ENCODE data around the gene SKI.

SKI gene

DNA sequence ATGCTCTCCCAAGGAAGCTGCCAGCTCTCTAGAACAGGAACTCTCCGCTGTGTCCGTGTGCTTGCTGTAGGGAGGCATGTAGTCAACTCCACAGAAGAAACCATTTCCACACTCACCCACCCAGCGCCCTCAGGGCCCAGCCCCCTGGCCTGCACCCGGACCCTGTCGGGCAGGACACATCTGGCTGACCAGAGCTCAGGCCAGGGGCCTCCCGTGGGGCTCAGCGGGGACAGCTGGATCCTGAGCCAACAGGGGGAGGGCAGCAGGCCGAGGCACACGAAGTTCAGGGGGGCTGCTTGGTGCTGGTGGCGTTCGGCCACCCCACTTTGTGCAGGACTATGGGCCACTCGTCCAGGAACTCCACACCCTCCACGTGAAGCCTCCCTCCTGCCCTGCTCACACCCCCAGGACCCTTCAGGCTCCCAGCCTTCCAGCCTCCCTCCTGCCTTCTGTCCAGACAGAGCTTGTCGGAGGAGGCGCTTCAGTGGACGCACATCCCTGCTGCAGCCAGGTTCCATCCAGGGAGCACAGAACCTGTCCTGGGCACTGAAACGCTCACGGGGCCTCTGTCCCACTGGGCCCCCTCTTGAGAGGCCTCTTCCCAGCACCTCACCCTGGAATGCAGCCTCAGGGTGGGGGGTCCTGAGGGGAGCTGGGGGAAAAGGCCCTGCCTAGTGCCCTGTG is 18.6 kb upstream of the SKI start:
- H4K91ac ChIP-seq (ENCODE audit: low read depth, low read length, poor library complexity): no peak overlapping the region
- no peak for DNase-seq (ENCODE audit: low spot score)
- H3K4me1 ChIP-seq (ENCODE audit: control insufficient read depth in 2 of 2, insufficient read depth in 1 of 2, low read depth in 1 of 2, low read length in 2 of 2): peaks cover 36 to 51% of the 10 kb centered on the region in 2 donors
- H3K4ac ChIP-seq (ENCODE audit: low read length): no peak overlapping the region
- peak overlapping the region; percentile 100 for H2AK5ac ChIP-seq (ENCODE audit: low read depth, low read length)
- H3K27ac ChIP-seq (replicated peaks; ENCODE audit: low read length): peak overlapping the region; percentile 27
- H3K27me3 ChIP-seq (ENCODE audit: control insufficient read depth in 3 of 3, insufficient read depth in 3 of 3, low read depth in 1 of 3, low read length in 3 of 3): peaks cover 0 to 10% (median 0%) of the 10 kb centered on the region in 3 experiments
- no peaks in the 10 kb centered on the region for H3K36me3 ChIP-seq (replicated peaks in 1 of 2; ENCODE audit: control insufficient read depth in 2 of 2, insufficient read depth in 2 of 2, low read length in 2 of 2)
- peak overlapping the region; percentile 90 for H2BK15ac ChIP-seq (ENCODE audit: low read length)
- no peaks in the 10 kb centered on the region for H3K9me3 ChIP-seq (replicated peaks in 1 of 2; ENCODE audit: control insufficient read depth in 2 of 2, insufficient read depth in 1 of 2, low read depth in 1 of 2, low read length in 2 of 2)
- H3K23ac ChIP-seq (ENCODE audit: low read depth, low read length, poor library complexity): peak overlapping the region; percentile 20
- H2BK5ac ChIP-seq (ENCODE audit: low read length): peak overlapping the region; percentile 78
- peak overlapping the region; percentile 81 for H2BK120ac ChIP-seq (ENCODE audit: low read depth, low read length)
- WGBS, 2 donors (ENCODE audit: extremely low coverage in 2 of 2, insufficient read length in 2 of 2, insufficient replicate concordance in 1 of 2): no CpG with 5 or more reads among the region's 18 CpGs
- H3K79me1 ChIP-seq (ENCODE audit: low read depth, low read length): no peaks in the 10 kb centered on the region
- no peak overlapping the region for H3K4me2 ChIP-seq (ENCODE audit: insufficient read depth, low read length, poor library complexity, severe bottlenecking)
- no peak overlapping the region for H3K4me3 ChIP-seq (ENCODE audit: low read length in 2 of 2)
- peak overlapping the region; percentile 3 for H2AFZ ChIP-seq (ENCODE audit: low read length)
- no peak overlapping the region for H4K8ac ChIP-seq (ENCODE audit: low read depth, low read length)
- H3K9ac ChIP-seq (ENCODE audit: low read depth, low read length, poor library complexity): no peak overlapping the region
- H3K14ac ChIP-seq (ENCODE audit: low read length): no peak overlapping the region
- peak overlapping the region; percentile 92 for H3K18ac ChIP-seq (ENCODE audit: low read length)
- H2BK12ac ChIP-seq (ENCODE audit: low read length): peak overlapping the region; percentile 89

- no peak for DNase-seq (ENCODE audit: low spot score)
- no peaks in the 10 kb centered on the region for H3K79me1 ChIP-seq (ENCODE audit: low read depth, low read length)
- H2BK15ac ChIP-seq (ENCODE audit: low read length): peak overlapping the region; percentile 90
- no peak overlapping the region for H3K4me3 ChIP-seq (ENCODE audit: low read length in 2 of 2)
- H2BK120ac ChIP-seq (ENCODE audit: low read depth, low read length): peak overlapping the region; percentile 81
- H3K9ac ChIP-seq (ENCODE audit: low read depth, low read length, poor library complexity): no peak overlapping the region
- no peak overlapping the region for H4K8ac ChIP-seq (ENCODE audit: low read depth, low read length)
- H3K27ac ChIP-seq (replicated peaks; ENCODE audit: low read length): no peak overlapping the region
- H3K36me3 ChIP-seq (replicated peaks in 1 of 2; ENCODE audit: control insufficient read depth in 2 of 2, insufficient read depth in 2 of 2, low read length in 2 of 2): no peaks in the 10 kb centered on the region
- H4K91ac ChIP-seq (ENCODE audit: low read depth, low read length, poor library complexity): no peak overlapping the region
- H2BK12ac ChIP-seq (ENCODE audit: low read length): peak overlapping the region; percentile 84
- H3K18ac ChIP-seq (ENCODE audit: low read length): peak overlapping the region; percentile 92
- peaks cover 36 to 55% of the 10 kb centered on the region in 2 donors for H3K4me1 ChIP-seq (ENCODE audit: control insufficient read depth in 2 of 2, insufficient read depth in 1 of 2, low read depth in 1 of 2, low read length in 2 of 2)
- no peak overlapping the region for H3K4ac ChIP-seq (ENCODE audit: low read length)
- H3K27me3 ChIP-seq (ENCODE audit: control insufficient read depth in 3 of 3, insufficient read depth in 3 of 3, low read depth in 1 of 3, low read length in 3 of 3): peaks cover 0 to 10% (median 0%) of the 10 kb centered on the region in 3 experiments
- H2AK5ac ChIP-seq (ENCODE audit: low read depth, low read length): peak overlapping the region; percentile 100
- peak overlapping the region; percentile 3 for H2AFZ ChIP-seq (ENCODE audit: low read length)
- peak overlapping the region; percentile 20 for H3K23ac ChIP-seq (ENCODE audit: low read depth, low read length, poor library complexity)
- peak overlapping the region; percentile 78 for H2BK5ac ChIP-seq (ENCODE audit: low read length)
- WGBS, 2 donors (ENCODE audit: extremely low coverage in 2 of 2, insufficient read length in 2 of 2, insufficient replicate concordance in 1 of 2): no CpG with 5 or more reads among the region's 19 CpGs
- no peak overlapping the region for H3K4me2 ChIP-seq (ENCODE audit: insufficient read depth, low read length, poor library complexity, severe bottlenecking)
- H3K14ac ChIP-seq (ENCODE audit: low read length): no peak overlapping the region
- no peaks in the 10 kb centered on the region for H3K9me3 ChIP-seq (replicated peaks in 1 of 2; ENCODE audit: control insufficient read depth in 2 of 2, insufficient read depth in 1 of 2, low read depth in 1 of 2, low read length in 2 of 2)
Measured at GRCh38 chr1:2210084-2210653, 17.9 kb upstream of the SKI start.

GRCh38 chr1:2210786-2211185 is 17.3 kb upstream of the SKI start:
- Histone ChIP-seq H3K23ac (ENCODE audit: low read depth, low read length, poor library complexity) (peak overlapping the region; percentile 85), H4K91ac (ENCODE audit: low read depth, low read length, poor library complexity) (no peak overlapping the region), H3K4ac (ENCODE audit: low read length) (peak overlapping the region; percentile 48), H2BK15ac (ENCODE audit: low read length) (peak overlapping the region; percentile 90), H3K27me3 (ENCODE audit: control insufficient read depth in 3 of 3, insufficient read depth in 3 of 3, low read depth in 1 of 3, low read length in 3 of 3) (peaks cover 0 to 4% (median 0%) of the 10 kb centered on the region in 3 experiments), H4K8ac (ENCODE audit: low read depth, low read length) (no peak overlapping the region), H3K18ac (ENCODE audit: low read length) (peak overlapping the region; percentile 88), H2AK5ac (ENCODE audit: low read depth, low read length) (peak overlapping the region; percentile 100), H3K4me3 (ENCODE audit: low read length in 2 of 2) (no peak overlapping the region), H2BK5ac (ENCODE audit: low read length) (peak overlapping the region; percentile 78), H3K4me2 (ENCODE audit: insufficient read depth, low read length, poor library complexity, severe bottlenecking) (no peak overlapping the region), H2AFZ (ENCODE audit: low read length) (no peak overlapping the region), H3K9ac (ENCODE audit: low read depth, low read length, poor library complexity) (peak overlapping the region; percentile 76), H3K79me1 (ENCODE audit: low read depth, low read length) (no peaks in the 10 kb centered on the region), H3K4me1 (ENCODE audit: control insufficient read depth in 2 of 2, insufficient read depth in 1 of 2, low read depth in 1 of 2, low read length in 2 of 2) (peaks cover 32 to 57% of the 10 kb centered on the region in 2 donors), H2BK12ac (ENCODE audit: low read length) (peak overlapping the region; percentile 73), H3K9me3 (replicated peaks in 1 of 2; ENCODE audit: control insufficient read depth in 2 of 2, insufficient read depth in 1 of 2, low read depth in 1 of 2, low read length in 2 of 2) (no peaks in the 10 kb centered on the region), H3K27ac (replicated peaks; ENCODE audit: low read length) (no peak overlapping the region), H3K14ac (ENCODE audit: low read length) (peak overlapping the region; percentile 67), H2BK120ac (ENCODE audit: low read depth, low read length) (no peak overlapping the region), H3K36me3 (replicated peaks in 1 of 2; ENCODE audit: control insufficient read depth in 2 of 2, insufficient read depth in 2 of 2, low read length in 2 of 2) (no peaks in the 10 kb centered on the region)
- WGBS, 2 donors (ENCODE audit: extremely low coverage in 2 of 2, insufficient read length in 2 of 2, insufficient replicate concordance in 1 of 2): no CpG with 5 or more reads among the region's 13 CpGs
- no peak for DNase-seq (ENCODE audit: low spot score)

GRCh38 chr1:2212274-2212531 is 15.9 kb upstream of the SKI start:
- no peaks in the 10 kb centered on the region for H3K27me3 ChIP-seq (ENCODE audit: control insufficient read depth in 3 of 3, insufficient read depth in 3 of 3, low read depth in 1 of 3, low read length in 3 of 3)
- H2BK5ac ChIP-seq (ENCODE audit: low read length): peak overlapping the region; percentile 96
- no peak overlapping the region for H3K4ac ChIP-seq (ENCODE audit: low read length)
- DNase-seq (ENCODE audit: low spot score): no peak
- H3K23ac ChIP-seq (ENCODE audit: low read depth, low read length, poor library complexity): no peak overlapping the region
- peak overlapping the region; percentile 35 to 56 for H3K4me3 ChIP-seq (ENCODE audit: low read length in 2 of 2)
- no peak overlapping the region for H3K14ac ChIP-seq (ENCODE audit: low read length)
- H3K4me2 ChIP-seq (ENCODE audit: insufficient read depth, low read length, poor library complexity, severe bottlenecking): peak overlapping the region; percentile 39
- no peak overlapping the region for H2BK120ac ChIP-seq (ENCODE audit: low read depth, low read length)
- no peak overlapping the region for H2BK12ac ChIP-seq (ENCODE audit: low read length)
- no peak overlapping the region for H2AK5ac ChIP-seq (ENCODE audit: low read depth, low read length)
- WGBS, 2 donors (ENCODE audit: extremely low coverage in 2 of 2, insufficient read length in 2 of 2, insufficient replicate concordance in 1 of 2): no CpG with 5 or more reads among the region's 10 CpGs
- no peak overlapping the region for H4K91ac ChIP-seq (ENCODE audit: low read depth, low read length, poor library complexity)
- peak overlapping the region; percentile 90 for H3K27ac ChIP-seq (replicated peaks; ENCODE audit: low read length)
- H3K9ac ChIP-seq (ENCODE audit: low read depth, low read length, poor library complexity): no peak overlapping the region
- H3K79me1 ChIP-seq (ENCODE audit: low read depth, low read length): no peaks in the 10 kb centered on the region
- peaks cover 24 to 51% of the 10 kb centered on the region in 2 donors for H3K4me1 ChIP-seq (ENCODE audit: control insufficient read depth in 2 of 2, insufficient read depth in 1 of 2, low read depth in 1 of 2, low read length in 2 of 2)
- no peaks in the 10 kb centered on the region for H3K36me3 ChIP-seq (replicated peaks in 1 of 2; ENCODE audit: control insufficient read depth in 2 of 2, insufficient read depth in 2 of 2, low read length in 2 of 2)
- no peak overlapping the region for H4K8ac ChIP-seq (ENCODE audit: low read depth, low read length)
- peak overlapping the region; percentile 86 for H2AFZ ChIP-seq (ENCODE audit: low read length)
- no peak overlapping the region for H2BK15ac ChIP-seq (ENCODE audit: low read length)
- H3K18ac ChIP-seq (ENCODE audit: low read length): peak overlapping the region; percentile 44
- no peaks in the 10 kb centered on the region for H3K9me3 ChIP-seq (replicated peaks in 1 of 2; ENCODE audit: control insufficient read depth in 2 of 2, insufficient read depth in 1 of 2, low read depth in 1 of 2, low read length in 2 of 2)

Measured in neuronal stem cell (in vitro differentiated cells).